Upper lobe of left lung (tissue), 4 donors: ENCODE results near the gene UBXN10.

ENCODE experiments used
- CTCF ChIP-seq, 6 experiments: fragments of 450-650 bp in 4 of 6; fragments of 200-600 bp in 2 of 6; sonication (generic) in 2 of 6; IDR thresholded peaks; one replicate each; pipeline ENCODE4 v1.5.1; 2016 to 2019; ENCODE audit warnings: antibody characterized with exemption in 6 of 6
- EP300 ChIP-seq, 4 donors: sonication (generic); formaldehyde crosslinking; IDR thresholded peaks; one replicate each; pipeline ENCODE4 v1.5.1; 2017; ENCODE audit warnings: antibody characterized with exemption in 4 of 4, control low read depth in 2 of 4
- POLR2A ChIP-seq, 4 donors: fragments of 450-650 bp; IDR thresholded peaks; one replicate each; pipeline ENCODE4 v1.5.1; 2016 to 2017; ENCODE audit warnings: antibody characterized with exemption in 4 of 4, mild to moderate bottlenecking in 2 of 4
- POLR2AphosphoS5 ChIP-seq, 2 donors: sonication (generic); formaldehyde crosslinking; IDR thresholded peaks; one replicate each; pipeline ENCODE4 v1.5.1; 2017; ENCODE audit warnings: antibody characterized with exemption in 2 of 2

- TF ChIP-seq POLR2A (IDR thresholded peaks at IDR 0.05): no peak
- TF ChIP-seq POLR2AphosphoS5 (IDR thresholded peaks at IDR 0.05): no peak
- no peak for TF ChIP-seq CTCF (IDR thresholded peaks at IDR 0.05)
- no peak for TF ChIP-seq EP300 (IDR thresholded peaks at IDR 0.05)
These were observed 27.4 kb upstream of the UBXN10 start for GRCh38 chr1:20158358-20159070.
